ENCODE data around the gene DNAH1.

DNAH1 gene

GRCh38 chr3:52361454-52361853 lies 45.3 kb downstream of the DNAH1 start:
- DNase-seq, result no peak

DNA sequence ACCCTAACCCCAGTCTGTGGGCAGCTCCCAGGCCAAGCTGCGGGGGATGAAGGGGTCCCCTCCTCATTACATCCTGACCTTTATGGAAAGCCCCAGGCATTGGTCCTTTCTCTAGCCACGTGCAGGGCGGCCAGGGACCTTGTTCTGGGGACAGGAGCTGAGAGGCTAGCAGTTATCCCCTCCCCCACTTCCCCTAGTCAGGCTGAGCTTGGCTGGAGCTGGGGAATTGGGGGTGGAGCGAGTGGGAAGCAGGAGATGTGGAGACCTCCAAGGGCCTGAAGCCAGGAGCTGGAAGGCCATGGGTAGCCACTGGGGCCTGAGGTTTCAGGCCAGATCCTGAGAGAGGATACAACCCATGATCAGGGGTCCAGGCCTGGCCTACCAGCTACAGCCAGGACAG lies 45.8 kb downstream of the DNAH1 start:
- no peak for DNase-seq

- DNase-seq, result no peak
These were observed 48.4 kb downstream of the DNAH1 start for GRCh38 chr3:52364322-52365035.

GRCh38 chr3:52366527-52366926 lies 50.4 kb downstream of the DNAH1 start:
- DNase-seq, result no peak

- DNase-seq, result no peak
These were observed 52.1 kb downstream of the DNAH1 start for GRCh38 chr3:52367891-52368880.

- DNase-seq, result no peak
These were observed 54.4 kb downstream of the DNAH1 start for GRCh38 chr3:52370531-52370930.

- no peak for DNase-seq
These were observed 56.8 kb downstream of the DNAH1 start for GRCh38 chr3:52372822-52373504.

- DNase-seq, result no peak
These were observed 57.6 kb downstream of the DNAH1 start for GRCh38 chr3:52373676-52374075.

GRCh38 chr3:52374173-52374572 lies 58.1 kb downstream of the DNAH1 start:
- no peak for DNase-seq

GRCh38 chr3:52379610-52380009 lies 63.5 kb downstream of the DNAH1 start:
- no peak for DNase-seq

- DNase-seq, result no peak
These were observed 63.9 kb downstream of the DNAH1 start for GRCh38 chr3:52380023-52380422.

DNA sequence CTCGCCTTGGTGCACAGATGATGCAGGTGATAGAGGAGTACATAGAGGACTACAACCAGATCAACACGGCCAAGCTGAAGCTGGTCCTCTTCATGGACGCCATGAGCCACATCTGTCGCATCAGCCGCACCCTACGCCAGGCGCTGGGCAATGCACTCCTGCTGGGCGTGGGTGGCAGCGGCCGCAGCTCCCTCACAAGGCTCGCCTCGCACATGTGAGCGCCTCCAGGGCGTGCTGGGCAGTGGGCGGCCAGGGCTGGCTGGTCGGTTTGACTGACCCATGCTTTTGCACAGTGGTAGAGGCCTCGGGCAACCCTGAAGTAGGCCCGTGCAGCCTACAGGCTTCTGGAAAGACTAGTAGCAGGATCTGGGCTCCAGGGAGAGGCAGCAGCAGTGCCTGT lies 65.5 kb downstream of the DNAH1 start:
- DNase-seq, result no peak

- no peak for DNase-seq
These were observed 67.3 kb downstream of the DNAH1 start for GRCh38 chr3:52383446-52383845.

DNA sequence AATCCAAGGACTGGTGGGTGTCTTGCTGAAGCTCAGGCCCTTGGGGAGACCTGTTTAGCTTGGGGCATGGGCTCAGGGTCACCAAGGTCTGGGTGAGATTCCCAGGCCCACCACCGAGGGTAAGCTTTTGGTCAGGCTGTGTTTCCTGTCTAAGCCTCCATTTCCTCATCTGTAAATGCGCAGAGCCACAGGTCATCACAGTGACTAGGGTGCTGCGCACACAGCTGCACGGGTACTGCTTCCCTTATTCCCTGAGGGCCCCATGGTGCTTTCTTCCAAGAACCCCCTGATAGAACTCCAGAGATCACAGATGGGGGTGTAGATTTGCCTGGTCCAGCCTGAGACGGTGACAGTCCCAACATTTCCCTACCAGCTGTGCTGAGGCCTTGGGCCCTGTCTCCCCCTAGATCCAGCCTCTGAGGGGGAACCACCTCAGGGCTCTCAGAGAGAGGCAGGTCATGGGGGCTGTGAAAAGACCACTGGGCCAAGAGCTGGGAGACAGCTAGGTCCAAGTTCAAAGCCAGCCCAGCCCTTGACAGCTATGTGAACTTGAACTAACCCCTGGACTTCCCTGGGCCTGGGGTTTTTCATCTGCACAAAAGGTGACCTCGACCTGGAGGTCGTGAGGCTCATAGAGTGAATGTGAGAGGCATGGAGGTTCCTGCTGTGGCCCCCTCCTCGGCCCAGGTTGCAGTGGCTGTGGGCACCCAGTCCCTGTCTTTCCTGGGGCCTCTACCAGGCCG lies 68.1 kb downstream of the DNAH1 start:
- DNase-seq, result no peak

- DNase-seq, result no peak
These were observed 69.0 kb downstream of the DNAH1 start for GRCh38 chr3:52385157-52385556.

- no peak for DNase-seq
These were observed 71.4 kb downstream of the DNAH1 start for GRCh38 chr3:52387481-52387880.

- DNase-seq, result no peak
These were observed 72.3 kb downstream of the DNAH1 start for GRCh38 chr3:52388348-52388821.

DNA sequence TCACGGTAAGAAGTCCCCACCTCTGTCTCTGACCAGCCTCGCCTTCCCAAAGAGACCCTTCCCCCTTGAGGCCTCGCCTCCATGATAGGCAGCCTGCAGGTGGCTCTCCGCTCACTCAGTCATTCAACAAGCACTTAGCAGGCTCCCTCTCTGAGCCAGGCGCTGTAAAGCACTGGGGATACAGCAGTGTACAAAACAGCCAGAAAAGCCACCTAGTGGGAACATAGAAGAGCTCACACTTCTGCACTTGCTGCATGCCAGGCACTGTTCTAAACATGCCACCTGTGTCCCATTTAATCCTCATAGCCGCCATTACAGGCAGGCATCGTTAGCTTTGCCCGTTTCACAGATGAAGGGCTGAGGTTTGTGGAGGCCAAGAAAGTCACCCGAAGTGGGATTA lies 72.8 kb downstream of the DNAH1 start:
- DNase-seq, result no peak

GRCh38 chr3:52391096-52391495 lies 75.0 kb downstream of the DNAH1 start:
- no peak for DNase-seq

- DNase-seq, result no peak
These were observed 76.3 kb downstream of the DNAH1 start for GRCh38 chr3:52392216-52392930.

GRCh38 chr3:52393131-52393807 lies 77.2 kb downstream of the DNAH1 start:
- DNase-seq, result no peak

Measured in effector CD8-positive, alpha-beta T cell (primary cell).